Measurements from ENCODE around the gene NUDT5.
"Not testable (repeated sequence)": the region's sequence is repeated elsewhere in the genome, so short reads cannot be mapped to it uniquely, and the experiment has no call there.

Gene NUDT5

GRCh38 chr10:12205082-12205481, 9.4 kb upstream of the NUDT5 start:
- no peak for DNase-seq (ENCODE audit: low read depth in 2 of 3, low spot score in 1 of 3)

- no peak for DNase-seq (ENCODE audit: low read depth in 2 of 3, low spot score in 1 of 3)
Measured at GRCh38 chr10:12202226-12202625, 6.5 kb upstream of the NUDT5 start.

GRCh38 chr10:12201543-12201942, 5.9 kb upstream of the NUDT5 start:
- no peak for DNase-seq (ENCODE audit: low read depth in 2 of 3, low spot score in 1 of 3)

- no peak for DNase-seq (ENCODE audit: low read depth in 2 of 3, low spot score in 1 of 3)
Measured at GRCh38 chr10:12200850-12201249, 5.2 kb upstream of the NUDT5 start.

GRCh38 chr10:12198156-12198555, 2.5 kb upstream of the NUDT5 start:
- no peak for DNase-seq (ENCODE audit: low read depth in 2 of 3, low spot score in 1 of 3)

GRCh38 chr10:12196531-12197211, 980 bp upstream of the NUDT5 start:
- DNase-seq (ENCODE audit: low read depth in 2 of 3, low spot score in 1 of 3) = no peak

- no peak for DNase-seq (ENCODE audit: low read depth in 2 of 3, low spot score in 1 of 3)
Measured at GRCh38 chr10:12195281-12195602, 449 bp downstream of the NUDT5 start.

- DNase-seq (ENCODE audit: low read depth in 2 of 3, low spot score in 1 of 3) = peak in 1 of 3 donors; percentile 21
Measured at GRCh38 chr10:12194752-12195271, 879 bp downstream of the NUDT5 start.

- no peak for DNase-seq (ENCODE audit: low read depth in 2 of 3, low spot score in 1 of 3)
Measured at GRCh38 chr10:12193193-12193592, 2.5 kb downstream of the NUDT5 start.

- DNase-seq (ENCODE audit: low read depth in 2 of 3, low spot score in 1 of 3) = no peak
Measured at GRCh38 chr10:12191715-12192114, 4.0 kb downstream of the NUDT5 start.

GRCh38 chr10:12189426-12189825, 6.3 kb downstream of the NUDT5 start:
- DNase-seq (ENCODE audit: low read depth in 2 of 3, low spot score in 1 of 3) = no peak

- no peak for DNase-seq (ENCODE audit: low read depth in 2 of 3, low spot score in 1 of 3)
Measured at GRCh38 chr10:12188656-12189055, 7.0 kb downstream of the NUDT5 start.

- no peak for DNase-seq (ENCODE audit: low read depth in 2 of 3, low spot score in 1 of 3)
Measured at GRCh38 chr10:12187321-12187905, 8.3 kb downstream of the NUDT5 start.

GRCh38 chr10:12186323-12186722, 9.4 kb downstream of the NUDT5 start:
- DNase-seq (ENCODE audit: low read depth in 2 of 3, low spot score in 1 of 3) = no peak

- DNase-seq (ENCODE audit: low read depth in 2 of 3, low spot score in 1 of 3) = no peak
Measured at GRCh38 chr10:12184165-12184564, 11.5 kb downstream of the NUDT5 start.

- DNase-seq (ENCODE audit: low read depth in 2 of 3, low spot score in 1 of 3) = peak; percentile 44 to 53 (median 50)
Measured at GRCh38 chr10:12181065-12181775, 14.5 kb downstream of the NUDT5 start.

GRCh38 chr10:12180221-12180974, 15.3 kb downstream of the NUDT5 start:
- DNase-seq (ENCODE audit: low read depth in 2 of 3, low spot score in 1 of 3) = no peak

- no peak for DNase-seq (ENCODE audit: low read depth in 2 of 3, low spot score in 1 of 3)
Measured at GRCh38 chr10:12179606-12180170, 16.0 kb downstream of the NUDT5 start.

- DNase-seq (ENCODE audit: low read depth in 2 of 3, low spot score in 1 of 3) = no peak
Measured at GRCh38 chr10:12177642-12178041, 18.0 kb downstream of the NUDT5 start.

GRCh38 chr10:12171512-12171911, 24.2 kb downstream of the NUDT5 start:
- not testable (repeated sequence) for DNase-seq (ENCODE audit: low read depth in 2 of 3, low spot score in 1 of 3)

All from stimulated activated CD4-positive, alpha-beta T cell treated with anti-CD3 and anti-CD28 coated beads, Interleukin-12 subunit alpha, Interleukin-12 subunit beta, amount 100 ng/mL, for 48 hours (primary cell).